ENCODE data around the gene CALD1. TPM values are rescaled to one million over a fixed set of nuclear protein-coding genes. Genes with fewer than 3 reads are reported as not detected.
A peak's percentile ranks its signal among the peaks of the same experiment; 100 is the strongest.

Gene CALD1, protein sequence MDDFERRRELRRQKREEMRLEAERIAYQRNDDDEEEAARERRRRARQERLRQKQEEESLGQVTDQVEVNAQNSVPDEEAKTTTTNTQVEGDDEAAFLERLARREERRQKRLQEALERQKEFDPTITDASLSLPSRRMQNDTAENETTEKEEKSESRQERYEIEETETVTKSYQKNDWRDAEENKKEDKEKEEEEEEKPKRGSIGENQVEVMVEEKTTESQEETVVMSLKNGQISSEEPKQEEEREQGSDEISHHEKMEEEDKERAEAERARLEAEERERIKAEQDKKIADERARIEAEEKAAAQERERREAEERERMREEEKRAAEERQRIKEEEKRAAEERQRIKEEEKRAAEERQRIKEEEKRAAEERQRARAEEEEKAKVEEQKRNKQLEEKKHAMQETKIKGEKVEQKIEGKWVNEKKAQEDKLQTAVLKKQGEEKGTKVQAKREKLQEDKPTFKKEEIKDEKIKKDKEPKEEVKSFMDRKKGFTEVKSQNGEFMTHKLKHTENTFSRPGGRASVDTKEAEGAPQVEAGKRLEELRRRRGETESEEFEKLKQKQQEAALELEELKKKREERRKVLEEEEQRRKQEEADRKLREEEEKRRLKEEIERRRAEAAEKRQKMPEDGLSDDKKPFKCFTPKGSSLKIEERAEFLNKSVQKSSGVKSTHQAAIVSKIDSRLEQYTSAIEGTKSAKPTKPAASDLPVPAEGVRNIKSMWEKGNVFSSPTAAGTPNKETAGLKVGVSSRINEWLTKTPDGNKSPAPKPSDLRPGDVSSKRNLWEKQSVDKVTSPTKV
- polyA plus RNA-seq (ENCODE audit: insufficient read length) = 236 TPM
- long read RNA-seq, donor 1, full-length matches to known transcripts = 15 of 188 reads
- long read RNA-seq, donor 1, partial matches to known transcripts = 154 of 188 reads
- long read RNA-seq, donor 1, other reads (novel, unspliced or antisense) = 19 of 188 reads
- long read RNA-seq, donor 2, full-length matches to known transcripts = 14 of 161 reads
- long read RNA-seq, donor 2, partial matches to known transcripts = 147 of 161 reads
- long read RNA-seq, donor 2, other reads (novel, unspliced or antisense) = 0 of 161 reads
- long read RNA-seq, donor 3, full-length matches to known transcripts = 17 of 111 reads
- long read RNA-seq, donor 3, partial matches to known transcripts = 83 of 111 reads
- long read RNA-seq, donor 3, other reads (novel, unspliced or antisense) = 11 of 111 reads
- long read RNA-seq, donor 4, partial matches to known transcripts = 9 of 13 reads
- long read RNA-seq, donor 4, other reads (novel, unspliced or antisense) = 0 of 13 reads
- long read RNA-seq, donor 5, full-length matches to known transcripts = 23 of 120 reads
- long read RNA-seq, donor 5, partial matches to known transcripts = 97 of 120 reads
- long read RNA-seq, donor 5, other reads (novel, unspliced or antisense) = 0 of 120 reads
- long read RNA-seq, donor 6, full-length matches to known transcripts = 13 of 158 reads
- long read RNA-seq, donor 6, partial matches to known transcripts = 110 of 158 reads
- long read RNA-seq, donor 6, other reads (novel, unspliced or antisense) = 35 of 158 reads
- long read RNA-seq, donor 7, full-length matches to known transcripts = 18 of 159 reads
- long read RNA-seq, donor 7, partial matches to known transcripts = 125 of 159 reads
- long read RNA-seq, donor 7, other reads (novel, unspliced or antisense) = 16 of 159 reads
- long read RNA-seq, donor 8, full-length matches to known transcripts = 16 of 69 reads
- long read RNA-seq, donor 8, partial matches to known transcripts = 45 of 69 reads
- long read RNA-seq, donor 8, other reads (novel, unspliced or antisense) = 8 of 69 reads

DNA sequence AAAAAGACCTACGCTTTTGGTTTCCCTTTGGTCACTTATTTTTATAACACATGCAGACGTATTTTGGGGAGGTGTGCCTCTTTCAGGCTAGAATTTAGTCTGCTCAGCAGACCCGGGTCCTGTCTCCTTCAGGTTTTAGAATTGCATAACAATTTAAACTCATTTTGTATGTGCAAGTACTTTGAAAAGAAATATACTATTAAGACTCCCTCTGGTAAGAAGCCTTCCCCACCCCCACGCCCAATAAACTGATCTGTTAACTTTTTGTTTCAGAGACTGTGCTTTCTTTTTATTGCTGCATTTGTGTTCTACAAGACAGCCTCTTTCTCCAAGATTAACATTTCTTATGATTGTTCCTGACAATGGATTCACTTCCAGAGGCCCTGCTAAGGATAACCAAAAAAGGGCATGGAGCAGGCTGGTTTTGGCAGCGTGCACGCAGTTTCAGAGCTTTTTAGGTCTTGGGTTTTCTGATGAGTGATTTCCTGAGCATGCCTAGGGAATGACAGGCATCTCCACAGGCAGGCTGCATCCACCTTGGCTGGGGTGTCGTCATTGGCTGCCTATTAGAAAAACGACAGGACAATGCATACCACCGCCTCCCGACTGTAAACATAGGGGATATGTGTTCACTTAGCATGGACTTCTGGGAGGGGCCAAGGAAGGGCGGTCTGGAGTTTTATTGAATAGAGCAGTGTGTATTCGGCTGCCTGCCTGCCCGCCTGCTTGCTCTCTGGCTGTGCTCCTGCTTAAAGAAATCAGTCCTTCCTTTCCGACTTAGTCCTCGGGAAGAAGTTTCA, at the start of gene CALD1:
Gene CALD1, plus strand, starts transcription at position 694 of the 800 bp plus-strand sequence. CDS start 88,100 bp downstream, outside the sequence.
- peak; percentile 84 for DNase-seq

DNA sequence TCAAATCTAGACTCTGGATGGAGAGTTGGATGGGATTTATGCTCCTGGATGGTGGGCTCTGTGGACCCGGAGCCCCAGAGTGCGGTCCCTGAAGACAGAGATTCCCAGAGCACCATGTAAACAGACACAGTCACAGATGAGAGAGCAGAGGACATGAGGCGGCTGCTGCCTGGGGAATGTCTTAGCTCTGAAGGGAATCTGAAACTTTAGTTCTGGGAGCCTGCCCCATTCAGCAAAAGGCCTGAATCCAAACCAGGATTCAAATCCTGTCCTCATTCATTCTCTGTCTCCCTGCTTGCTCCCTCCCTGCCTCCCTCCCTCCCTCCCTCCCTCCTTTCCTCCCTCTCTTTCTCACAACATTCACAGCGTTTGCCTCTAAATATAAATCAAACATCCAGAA, 49.5 kb upstream of the CALD1 start:
- peak; percentile 51 for DNase-seq

DNA sequence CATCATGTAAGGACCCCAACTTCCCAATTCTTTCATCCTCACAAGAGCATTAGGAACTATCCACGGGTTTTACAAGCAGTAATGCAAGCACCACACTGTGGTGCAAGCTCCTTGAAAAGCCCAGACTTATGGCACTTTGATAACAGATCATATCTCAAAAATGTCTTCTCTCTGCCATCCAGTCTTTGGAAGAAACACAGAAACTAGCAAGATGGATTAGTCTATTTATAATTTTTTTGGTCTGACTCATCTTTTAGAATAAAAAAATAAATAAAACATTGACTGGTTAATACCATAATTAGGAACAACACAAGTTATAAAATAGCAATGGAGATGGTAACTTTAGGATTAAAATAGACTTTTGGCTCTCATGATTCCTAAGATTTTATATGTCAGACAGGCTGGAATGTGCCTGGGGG, 49.0 kb upstream of the CALD1 start:
- DNase-seq = no peak

DNA sequence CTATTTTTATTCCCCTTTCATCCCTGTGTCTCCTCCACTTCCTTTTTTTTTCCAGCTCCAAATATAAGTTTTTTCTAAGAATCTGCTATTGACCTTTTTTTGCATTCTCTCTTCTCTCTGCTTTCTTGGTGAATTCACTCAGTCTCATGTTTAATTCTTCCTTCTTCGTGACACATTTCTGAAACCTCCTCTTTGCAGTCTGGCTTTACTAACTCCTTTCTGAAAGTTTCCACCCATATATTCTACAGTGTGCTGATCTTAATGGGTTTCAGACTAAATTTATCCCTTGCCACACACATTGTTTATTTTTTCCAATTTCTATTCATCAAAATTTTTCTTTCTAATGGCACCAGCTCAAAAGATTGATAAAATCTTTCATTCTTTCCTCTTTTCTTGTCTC, 47.8 kb upstream of the CALD1 start:
- DNase-seq = no peak

DNA sequence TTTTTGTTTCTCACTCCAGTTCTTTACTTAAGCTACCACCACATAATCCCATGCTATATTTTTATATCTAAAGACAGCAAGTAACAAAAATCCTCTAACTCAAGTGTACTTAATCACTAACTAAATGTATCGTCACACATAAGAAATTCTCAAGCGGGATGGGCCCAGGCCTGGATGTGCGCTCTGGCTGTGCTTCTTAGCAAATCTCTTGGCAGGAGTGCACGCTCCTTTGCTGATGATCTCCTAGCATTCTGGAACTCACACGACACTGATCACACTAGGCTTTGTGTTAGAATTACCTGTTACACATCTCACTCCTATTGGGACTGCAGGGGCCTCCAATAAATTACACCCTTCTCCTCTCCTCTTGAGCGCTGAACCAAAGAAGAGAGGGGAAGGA, 46.7 kb upstream of the CALD1 start:
- DNase-seq = no peak

DNA sequence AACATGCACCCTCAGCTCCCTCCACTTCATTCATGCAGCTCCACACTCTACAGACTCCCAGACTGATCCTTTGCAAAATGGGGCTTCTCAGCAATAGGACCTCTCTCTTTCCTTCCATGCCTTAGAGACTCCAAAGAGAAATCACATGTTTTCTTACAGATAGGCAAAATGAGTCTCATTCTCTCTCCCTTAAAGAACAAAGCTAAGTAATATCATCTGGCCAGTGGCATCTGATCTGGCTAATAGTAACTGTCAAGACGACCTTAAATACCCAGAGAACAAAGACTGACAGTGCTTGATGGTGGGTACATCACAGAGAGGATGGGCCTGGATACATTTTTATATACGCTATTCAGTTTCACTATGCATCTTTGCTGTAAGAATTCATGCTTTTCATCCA, 43.1 kb upstream of the CALD1 start:
- no peak for DNase-seq

DNA sequence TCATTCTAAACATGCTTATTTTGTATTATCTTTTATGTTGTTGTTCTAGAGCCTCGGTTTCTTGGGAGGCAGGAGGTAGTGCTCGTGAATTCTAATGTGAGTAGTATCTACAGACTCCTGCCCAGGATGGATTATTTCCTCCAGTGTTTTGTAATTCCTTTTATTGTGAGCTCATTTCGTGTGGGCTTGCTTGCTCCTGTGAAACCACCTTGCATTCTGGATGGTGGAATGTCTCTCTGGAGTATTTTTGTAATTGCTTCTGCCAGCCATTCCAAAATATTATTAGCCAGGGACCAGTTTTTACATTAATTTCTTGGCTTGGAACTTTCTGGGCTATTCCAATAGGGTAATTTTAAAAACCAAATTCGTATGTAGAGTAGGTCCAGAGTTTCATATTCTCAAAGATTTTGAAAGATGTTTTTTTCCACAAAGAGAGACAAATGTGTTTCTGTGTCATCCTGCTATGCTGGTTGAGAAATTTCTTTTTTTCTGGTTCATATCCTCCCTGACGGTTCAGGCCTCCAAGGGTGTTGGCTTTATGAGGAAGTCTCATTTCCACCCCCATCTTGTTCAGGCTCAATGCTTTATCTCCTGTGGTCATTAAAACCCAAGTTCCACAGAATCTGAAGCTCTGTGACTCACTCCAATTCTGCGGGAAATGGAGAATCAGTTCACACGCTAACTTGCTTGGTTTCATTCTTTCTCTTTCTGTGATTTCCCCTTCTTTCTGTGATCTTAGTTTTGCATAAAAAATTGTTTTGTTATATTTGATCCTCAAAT, 41.7 kb upstream of the CALD1 start:
- no peak for DNase-seq

DNA sequence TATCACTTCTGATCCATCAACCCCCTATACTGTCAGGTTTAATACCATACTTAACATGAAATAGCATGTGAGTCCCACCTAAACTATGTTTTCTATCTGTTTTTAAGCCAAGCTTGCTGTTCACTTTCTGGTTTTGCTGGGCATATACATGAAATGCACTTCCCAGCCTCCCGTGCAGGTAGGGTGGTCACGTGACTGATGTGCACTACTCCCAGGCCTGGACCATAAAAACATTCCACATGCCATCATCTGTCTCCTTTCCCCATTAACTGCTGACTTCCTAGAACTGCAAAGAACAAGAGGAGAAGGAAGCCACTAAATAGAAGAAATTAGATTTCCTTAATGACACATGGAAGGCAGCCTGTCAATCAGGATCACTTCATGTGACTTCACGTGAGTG, 40.1 kb upstream of the CALD1 start:
- no peak for DNase-seq

DNA sequence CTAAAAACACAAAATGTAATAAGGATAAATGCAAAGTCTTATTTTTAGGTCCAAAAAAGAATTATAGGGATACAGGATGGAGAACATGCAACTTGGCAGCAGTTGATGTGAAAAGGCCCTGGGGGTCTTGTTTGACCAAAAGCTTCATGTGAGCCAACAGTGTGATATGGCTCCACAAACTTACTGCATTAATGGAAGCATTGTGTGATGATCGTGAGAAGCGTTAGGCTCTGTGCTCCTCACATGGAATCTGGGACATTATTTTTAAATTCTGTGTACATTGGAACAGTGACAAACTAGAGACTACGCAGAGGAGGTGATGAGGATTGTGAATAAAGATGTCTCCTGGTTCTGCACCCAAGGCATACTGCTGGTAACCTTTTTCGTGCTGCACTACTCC, 39.1 kb upstream of the CALD1 start:
- DNase-seq = no peak

DNA sequence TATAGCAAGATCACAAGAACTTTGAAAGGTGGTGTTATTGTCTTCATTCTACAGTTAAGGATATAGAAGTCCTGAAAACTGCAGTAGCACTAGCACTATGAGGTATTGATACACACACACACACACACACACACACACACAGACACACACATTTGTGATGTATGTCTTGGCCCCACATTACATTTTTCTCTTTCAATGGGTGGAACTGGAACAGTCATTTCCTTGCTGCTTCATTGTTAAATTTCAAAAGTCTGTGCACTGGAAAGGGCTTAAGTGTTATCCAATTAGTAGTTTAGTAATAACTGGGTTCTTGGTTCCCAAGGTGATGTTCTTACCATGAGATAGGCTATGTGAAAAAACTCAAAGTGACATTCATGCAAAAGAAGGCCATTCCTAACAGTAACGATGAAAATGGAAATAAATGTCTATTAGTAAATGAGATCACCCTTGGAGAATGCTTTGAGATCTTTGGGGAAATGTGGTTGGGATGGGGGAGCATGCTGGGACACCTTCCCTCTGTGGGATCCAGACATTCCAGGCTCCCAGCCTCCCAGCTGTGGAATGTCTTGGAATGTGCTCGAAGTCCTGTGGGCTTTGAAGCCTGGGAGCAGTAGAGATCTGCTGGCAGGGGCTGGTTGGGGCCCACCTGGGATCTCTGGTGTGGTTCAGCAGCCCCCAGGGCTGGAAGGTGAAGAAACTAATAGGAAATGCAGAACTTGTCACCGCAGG, 37.4 kb upstream of the CALD1 start:
- no peak for DNase-seq

DNA sequence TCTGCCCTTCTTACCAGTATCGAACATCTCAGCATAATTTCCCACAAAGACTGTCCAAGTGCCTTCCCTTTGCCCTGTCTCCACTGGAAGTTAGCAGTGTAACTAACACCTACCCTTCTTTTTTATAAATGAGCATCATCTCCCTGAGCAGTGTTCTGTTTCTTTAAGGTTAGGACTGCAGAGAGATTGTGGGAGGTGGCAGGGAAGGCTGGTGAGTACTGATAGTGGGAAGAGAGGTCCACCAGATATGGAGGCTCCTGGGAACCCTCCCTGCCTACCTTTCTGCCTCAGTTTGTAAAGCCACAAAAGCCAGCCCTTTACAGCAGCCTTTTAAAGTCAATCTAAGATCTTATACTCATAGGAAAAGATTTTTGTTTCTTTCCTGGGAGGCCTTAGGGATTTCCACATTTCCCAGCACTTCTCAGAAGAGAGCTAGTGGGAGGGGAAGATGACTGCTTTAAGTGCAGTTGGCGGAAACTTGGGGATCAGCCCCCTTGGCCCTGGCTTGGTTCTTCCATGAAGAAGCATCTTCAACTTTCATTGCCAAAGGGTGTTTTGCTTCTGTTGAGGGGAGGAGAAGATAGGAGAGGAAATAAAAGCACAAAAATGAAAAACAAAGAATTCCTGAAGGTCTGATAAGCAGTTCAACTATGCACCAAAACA, 36.6 kb upstream of the CALD1 start:
- DNase-seq = no peak

DNA sequence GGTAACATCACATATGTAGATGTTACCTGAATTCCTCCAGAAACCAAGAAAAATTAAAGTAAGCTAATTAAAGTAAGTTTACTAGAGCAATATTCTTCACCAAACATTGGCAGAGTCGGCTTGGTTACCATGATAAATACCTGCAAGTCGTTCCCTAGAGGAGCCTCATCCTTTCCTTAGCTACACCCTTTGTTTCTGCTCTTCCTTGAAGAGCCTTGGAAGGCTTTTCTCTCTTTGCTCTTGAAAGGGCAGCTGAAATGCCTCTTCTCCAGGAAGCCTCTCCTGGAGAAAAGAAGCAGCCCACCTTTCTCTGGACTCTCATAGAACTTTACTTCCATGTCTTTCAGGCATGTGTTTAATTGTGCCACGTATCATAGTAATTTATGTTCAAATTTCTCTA, 34.9 kb upstream of the CALD1 start:
- no peak for DNase-seq

DNA sequence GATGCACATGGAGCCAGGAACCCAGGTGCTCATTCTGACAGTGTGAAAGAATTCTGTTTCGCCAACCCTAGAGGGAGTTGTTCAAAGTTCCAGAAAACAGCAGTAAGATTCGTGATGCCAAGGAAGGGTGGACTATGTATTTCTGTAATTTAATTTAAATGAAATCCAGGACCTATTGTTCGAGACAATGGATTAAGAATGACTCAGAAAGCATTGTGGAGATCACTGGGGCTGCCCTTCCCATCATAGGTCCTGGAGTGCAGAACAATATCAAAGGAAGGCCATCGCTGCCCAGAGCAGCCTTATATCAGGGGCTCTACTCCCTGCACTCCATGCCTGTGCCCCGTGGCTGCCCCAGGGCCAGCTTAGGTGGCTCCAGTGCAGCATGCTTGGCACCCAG, 32.1 kb upstream of the CALD1 start:
- DNase-seq = no peak

DNA sequence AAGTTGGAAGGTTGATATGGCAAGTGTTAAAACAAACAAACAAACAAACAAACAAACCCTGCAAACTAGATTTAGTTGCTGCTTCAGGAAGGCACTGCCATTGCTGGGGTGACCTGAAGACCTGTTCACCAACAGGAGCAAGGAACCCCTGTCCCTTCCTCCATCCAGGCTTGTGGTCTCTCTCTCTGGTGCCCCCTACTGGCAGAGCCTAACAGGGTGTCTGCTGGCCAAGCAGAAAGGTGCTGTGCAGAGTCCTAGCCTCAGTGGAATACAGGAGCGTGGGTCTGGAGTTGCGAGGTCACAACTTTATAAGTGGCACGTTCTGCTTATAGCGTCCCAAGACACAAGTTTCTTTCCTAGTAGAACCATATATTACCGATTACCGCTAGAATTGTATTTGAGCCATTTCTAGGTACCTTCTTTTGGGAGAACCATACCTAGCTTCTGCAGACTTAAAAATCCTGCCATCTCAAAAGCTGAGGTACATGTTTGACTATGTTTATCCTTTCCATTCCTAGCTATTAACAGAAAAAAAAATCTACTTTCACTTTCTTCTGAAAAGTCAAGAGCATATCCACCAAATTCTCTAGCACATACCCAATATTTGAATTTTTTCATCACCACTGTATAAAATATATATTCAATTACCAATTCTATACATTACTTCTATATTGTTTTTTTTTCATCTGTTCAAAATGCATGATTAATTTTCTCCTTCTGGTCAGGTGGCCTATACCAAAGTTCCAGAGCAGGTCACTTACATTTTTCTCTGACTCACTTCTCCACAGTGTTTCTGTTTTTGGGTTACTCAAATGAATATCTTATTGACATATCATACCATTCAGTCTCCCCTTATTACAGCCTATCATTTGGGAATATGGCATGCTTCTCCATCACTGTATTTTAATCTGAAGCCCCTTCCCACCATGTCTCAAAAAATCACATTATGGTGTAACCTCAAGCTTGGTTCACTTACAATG, 29.1 kb upstream of the CALD1 start:
- DNase-seq = no peak

DNA sequence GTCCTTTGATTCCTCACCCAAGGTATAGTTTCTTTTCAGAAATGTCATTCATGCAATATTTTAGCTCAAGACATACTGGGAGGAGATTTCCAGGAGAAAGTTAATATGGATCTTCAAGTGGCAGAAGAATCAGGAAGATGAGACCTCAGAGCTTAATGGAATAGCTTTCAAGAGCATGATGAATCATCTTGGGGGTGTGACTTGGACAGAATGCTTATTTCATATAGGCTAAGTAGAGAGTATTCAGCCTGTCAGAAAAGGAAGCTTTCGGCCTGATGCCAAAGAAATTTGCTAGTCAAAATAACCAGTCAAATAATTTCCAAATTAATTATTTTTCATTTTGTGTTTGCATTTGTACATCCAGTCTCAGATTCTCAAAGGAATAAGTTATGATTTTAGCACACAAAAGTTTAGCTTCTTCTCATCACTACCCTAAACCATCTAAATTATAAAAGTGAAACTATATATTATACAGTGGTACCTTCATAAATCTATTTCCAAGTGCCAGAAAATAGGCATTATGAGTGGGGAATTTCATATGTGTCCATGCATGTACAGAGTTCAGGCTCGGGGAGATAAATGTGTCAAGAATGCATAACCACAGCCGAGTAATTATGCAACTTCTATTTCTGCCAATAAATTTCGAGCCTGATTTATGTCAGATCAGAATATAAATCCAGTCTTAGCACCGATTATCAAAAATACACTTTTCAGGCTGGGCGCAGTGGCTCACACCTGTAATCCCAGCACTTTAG, 27.3 kb upstream of the CALD1 start:
- DNase-seq = no peak

DNA sequence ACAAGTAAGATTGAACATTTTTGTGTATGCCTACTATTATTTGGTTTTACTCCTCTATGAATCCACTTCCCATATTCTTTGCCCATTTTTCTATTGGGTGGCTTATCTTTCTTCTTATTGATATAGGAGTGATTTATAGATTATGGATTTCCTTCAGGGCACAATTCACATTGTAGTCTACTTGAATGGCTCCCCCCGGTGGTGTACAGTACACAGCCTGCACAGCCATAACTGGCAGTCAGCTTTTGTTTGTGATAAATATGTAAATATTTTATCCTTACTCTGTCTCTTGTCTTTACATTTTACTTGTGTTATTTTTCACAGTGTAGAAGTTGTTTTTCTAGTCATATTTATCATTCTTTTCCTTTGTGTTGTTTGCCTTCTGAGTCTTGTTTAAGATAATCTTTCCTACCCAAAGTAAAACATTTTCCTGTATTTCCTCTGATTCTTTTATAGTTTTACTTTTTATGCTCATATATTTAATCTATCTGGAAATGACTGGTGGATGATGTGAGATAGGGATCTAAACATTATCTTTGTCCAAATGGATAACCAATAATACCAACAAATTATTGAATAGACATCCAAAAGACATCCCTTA, 23.9 kb upstream of the CALD1 start:
- no peak for DNase-seq

Measured in left kidney (tissue), 8 donors.